PFSK-1 (cell line): ENCODE data around the gene QTRT2.

Experiments used
- FOXP2 ChIP-seq: optimal IDR thresholded peaks from 2 replicates; pipeline ENCODE3; 2011; ENCODE audit warnings: borderline replicate concordance, control low read depth, inconsistent platforms; ENCODE audit not compliant: insufficient read depth; ENCODE audit errors: extremely low read length, extremely low read depth
- POLR2AphosphoS5 ChIP-seq: IDR thresholded peaks from 2 replicates; pipeline ENCODE4 v1.6.1; 2012; ENCODE audit warnings: low read depth, mild to moderate bottlenecking, control low read depth, low read length, moderate library complexity
- REST ChIP-seq, 2 experiments: IDR thresholded peaks; 2 replicates each; pipeline versions ENCODE4 v1.6.1 to v1.8.0; 2011 to 2012; ENCODE audit warnings: low read depth in 2 of 2, low read length in 2 of 2, control low read depth in 1 of 2, inconsistent platforms in 1 of 2, mild to moderate bottlenecking in 1 of 2, moderate library complexity in 1 of 2; ENCODE audit not compliant: insufficient read depth in 1 of 2
- SIN3A ChIP-seq: IDR thresholded peaks from 2 replicates; pipeline ENCODE4 v1.6.1; 2012; ENCODE audit warnings: mild to moderate bottlenecking, low read length, moderate library complexity, borderline replicate concordance; ENCODE audit not compliant: insufficient read depth
- TAF1 ChIP-seq: IDR thresholded peaks from 2 replicates; pipeline ENCODE4 v1.6.1; 2012; ENCODE audit warnings: low read length, control low read depth, borderline replicate concordance; ENCODE audit not compliant: insufficient read depth

QTRT2 gene

GRCh38 chr3:114034787-114035545, 21.6 kb upstream of the QTRT2 start:
- TF ChIP-seq SIN3A (no peak), POLR2AphosphoS5 (no peak), REST (IDR thresholded peaks at IDR 0.05; ENCODE audit: insufficient read depth in 1 of 2, low read depth in 2 of 2, low read length in 2 of 2) (no peak), FOXP2 (no peak), TAF1 (no peak)

- no peak for TF ChIP-seq SIN3A
- TF ChIP-seq TAF1 = no peak
- no peak for TF ChIP-seq POLR2AphosphoS5
Observed at GRCh38 chr3:114035896-114036295, 20.6 kb upstream of the QTRT2 start.

- TF ChIP-seq SIN3A (no peak), REST (IDR thresholded peaks at IDR 0.05; ENCODE audit: insufficient read depth in 1 of 2, low read depth in 2 of 2, low read length in 2 of 2) (no peak), TAF1 (no peak), POLR2AphosphoS5 (no peak), FOXP2 (no peak)
Observed at GRCh38 chr3:114043205-114043604, 13.3 kb upstream of the QTRT2 start.

GRCh38 chr3:114052216-114052615, 4.3 kb upstream of the QTRT2 start:
- TF ChIP-seq REST (IDR thresholded peaks at IDR 0.05; ENCODE audit: insufficient read depth in 1 of 2, low read depth in 2 of 2, low read length in 2 of 2) (no peak), TAF1 (no peak), FOXP2 (no peak), POLR2AphosphoS5 (no peak), SIN3A (no peak)

- no peak for TF ChIP-seq SIN3A
- TF ChIP-seq TAF1 = 0 out of 2 replicates have a peak, but pooled peaks have one; percentile 1
- TF ChIP-seq POLR2AphosphoS5 = no peak
- TF ChIP-seq FOXP2 = no peak
- TF ChIP-seq REST (IDR thresholded peaks at IDR 0.05; ENCODE audit: insufficient read depth in 1 of 2, low read depth in 2 of 2, low read length in 2 of 2) = no peak
Observed at GRCh38 chr3:114057011-114057347, 442 bp downstream of the QTRT2 start.
